ENCODE measurements around the gene RASSF7. TPM values are rescaled to one million over a fixed set of nuclear protein-coding genes. Genes with fewer than 3 reads are reported as not detected.
"Not testable (repeated sequence)": the region's sequence is repeated elsewhere in the genome, so short reads cannot be mapped to it uniquely, and the experiment has no call there.

RASSF7 gene, protein sequence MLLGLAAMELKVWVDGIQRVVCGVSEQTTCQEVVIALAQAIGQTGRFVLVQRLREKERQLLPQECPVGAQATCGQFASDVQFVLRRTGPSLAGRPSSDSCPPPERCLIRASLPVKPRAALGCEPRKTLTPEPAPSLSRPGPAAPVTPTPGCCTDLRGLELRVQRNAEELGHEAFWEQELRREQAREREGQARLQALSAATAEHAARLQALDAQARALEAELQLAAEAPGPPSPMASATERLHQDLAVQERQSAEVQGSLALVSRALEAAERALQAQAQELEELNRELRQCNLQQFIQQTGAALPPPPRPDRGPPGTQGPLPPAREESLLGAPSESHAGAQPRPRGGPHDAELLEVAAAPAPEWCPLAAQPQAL
- total RNA-seq: 1 to 10 TPM; 8.3 to 9.9 TPM

- DNase-seq: peak; percentile 95
- H3K27ac Mint-ChIP-seq: peak within 1 kb of the TSS; percentile 76
- H3K36me3 Mint-ChIP-seq (ENCODE audit: low read depth): peaks cover 3% of the 10 kb centered on the region
- H3K4me3 Mint-ChIP-seq: peak within 1 kb of the TSS; percentile 84
- CTCF ChIA-PET: interaction anchor here (0.6 kb wide), 1 partner anchor 90 kb away, joined by 3 read pairs; no protein-coding TSS in a partner anchor
- intact Hi-C loops (cut with micrococcal nuclease): loop anchor here (1.0 to 5.0 kb wide), 6 partner anchors 8 to 237 kb away; partner anchors contain the start of genes DEAF1, PHRF1, RNH1 and SLC25A22
- H3K27me3 Mint-ChIP-seq (ENCODE audit: low read depth): peaks cover 3% of the 10 kb centered on the region
- no peaks in the 10 kb centered on the region for H3K9me3 Mint-ChIP-seq
- peaks cover 12% of the 10 kb centered on the region for H3K4me1 Mint-ChIP-seq (ENCODE audit: low read depth)
Measured at GRCh38 chr11:560305-561147, at the start of gene RASSF7, which contains the start of gene LMNTD2. Gene RASSF7, plus strand, starts transcription at chr11:560970. Its CDS starts 799 bp downstream, at chr11:561769. Gene LMNTD2, minus strand, starts transcription at chr11:560738. Its CDS starts 22 bp downstream, at chr11:560716.

- Mint-ChIP-seq H3K27me3 (ENCODE audit: low read depth) (no peaks in the 10 kb centered on the region), H3K4me1 (ENCODE audit: low read depth) (peaks cover 3% of the 10 kb centered on the region), H3K27ac (no peak overlapping the region), H3K4me3 (no peak overlapping the region), H3K9me3 (peaks cover 6% of the 10 kb centered on the region), H3K36me3 (ENCODE audit: low read depth) (peaks cover 15% of the 10 kb centered on the region)
- no peak for DNase-seq
- CTCF ChIA-PET: no interaction called here
- intact Hi-C loops (cut with micrococcal nuclease): no loop called here
Measured at GRCh38 chr11:512761-513595, 47.8 kb upstream of the RASSF7 start.

DNA sequence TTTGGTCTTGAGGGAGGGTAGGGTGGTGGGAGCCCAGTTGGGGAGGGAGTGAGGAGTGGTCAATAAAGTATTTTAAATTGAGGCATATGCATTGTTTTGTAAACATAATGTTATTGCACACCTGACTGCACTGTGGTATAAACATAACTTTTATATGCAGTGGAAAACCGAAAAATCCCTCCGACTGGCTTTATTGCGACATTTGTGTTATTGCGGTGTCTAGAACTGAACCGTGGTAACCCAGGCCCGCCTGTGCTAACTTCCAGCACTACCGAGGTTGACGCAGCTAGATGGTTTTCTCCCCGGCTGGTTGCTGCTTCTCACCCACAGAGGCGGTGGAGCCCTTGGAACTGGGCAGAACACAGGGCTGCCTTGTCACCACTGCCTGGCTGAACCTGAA, 46.2 kb upstream of the RASSF7 start:
- H3K4me1 Mint-ChIP-seq (ENCODE audit: low read depth): peaks cover 2% of the 10 kb centered on the region

DNA sequence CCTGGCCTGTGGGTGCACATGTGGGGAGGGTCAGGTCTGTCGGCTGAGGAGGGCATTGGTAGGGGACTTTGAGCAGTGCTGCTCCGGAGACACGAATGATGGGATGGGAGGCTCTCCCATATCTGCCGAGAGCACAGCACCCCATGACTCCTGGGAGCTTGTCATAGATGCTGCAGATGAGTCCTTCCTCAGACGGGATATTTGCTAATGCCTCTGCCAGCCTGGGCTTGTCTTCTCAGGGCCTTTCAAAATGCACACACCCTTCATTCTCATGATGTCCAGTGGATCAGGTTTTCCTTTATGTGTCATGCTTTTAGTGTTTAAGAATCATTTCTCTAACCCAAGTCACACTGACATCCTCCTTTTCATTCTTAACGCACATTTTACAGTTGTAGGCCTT, 45.6 kb upstream of the RASSF7 start:
- H3K4me1 Mint-ChIP-seq (ENCODE audit: low read depth): peaks cover 2% of the 10 kb centered on the region
- H3K4me3 Mint-ChIP-seq: no peak overlapping the region
- CTCF ChIA-PET: no interaction called here
- no peak for DNase-seq
- no peak overlapping the region for H3K27ac Mint-ChIP-seq
- intact Hi-C loops (cut with micrococcal nuclease): no loop called here
- H3K27me3 Mint-ChIP-seq (ENCODE audit: low read depth): no peaks in the 10 kb centered on the region
- H3K36me3 Mint-ChIP-seq (ENCODE audit: low read depth): peaks cover 7% of the 10 kb centered on the region
- H3K9me3 Mint-ChIP-seq: peaks cover 6% of the 10 kb centered on the region

More for the DNA sequence above, 46.2 kb upstream of the RASSF7 start:
- H3K27ac Mint-ChIP-seq: no peak overlapping the region
- DNase-seq: no peak
- H3K27me3 Mint-ChIP-seq (ENCODE audit: low read depth): no peaks in the 10 kb centered on the region
- H3K36me3 Mint-ChIP-seq (ENCODE audit: low read depth): peaks cover 11% of the 10 kb centered on the region
- H3K9me3 Mint-ChIP-seq: peaks cover 6% of the 10 kb centered on the region
- CTCF ChIA-PET: no interaction called here
- intact Hi-C loops (cut with micrococcal nuclease): no loop called here
- H3K4me3 Mint-ChIP-seq: no peak overlapping the region

GRCh38 chr11:516400-516799, 44.4 kb upstream of the RASSF7 start:
- CTCF ChIA-PET: interaction anchor here (1.0 kb wide), 1 partner anchor 18 kb away, joined by 5 read pairs; no protein-coding TSS in a partner anchor
- peaks cover 6% of the 10 kb centered on the region for H3K9me3 Mint-ChIP-seq
- H3K4me3 Mint-ChIP-seq: no peak overlapping the region
- H3K27me3 Mint-ChIP-seq (ENCODE audit: low read depth): no peaks in the 10 kb centered on the region
- peaks cover 4% of the 10 kb centered on the region for H3K36me3 Mint-ChIP-seq (ENCODE audit: low read depth)
- intact Hi-C loops (cut with micrococcal nuclease): no loop called here
- peaks cover 4% of the 10 kb centered on the region for H3K4me1 Mint-ChIP-seq (ENCODE audit: low read depth)
- no peak for DNase-seq
- no peak overlapping the region for H3K27ac Mint-ChIP-seq

- H3K4me3 Mint-ChIP-seq; intact Hi-C loops (cut with micrococcal nuclease); H3K27ac Mint-ChIP-seq; DNase-seq; H3K27me3 Mint-ChIP-seq (ENCODE audit: low read depth); H3K9me3 Mint-ChIP-seq; H3K4me1 Mint-ChIP-seq (ENCODE audit: low read depth); H3K36me3 Mint-ChIP-seq (ENCODE audit: low read depth): not testable (repeated sequence)
- CTCF ChIA-PET: interaction anchor here (0.7 to 2.3 kb wide), 5 partner anchors 17 to 206 kb away, joined by 3 to 8 read pairs (median 4); no protein-coding TSS in a partner anchor
Measured at GRCh38 chr11:516918-517685, 43.7 kb upstream of the RASSF7 start.

- peaks cover 4% of the 10 kb centered on the region for H3K36me3 Mint-ChIP-seq (ENCODE audit: low read depth)
- DNase-seq: peak; percentile 87
- H3K9me3 Mint-ChIP-seq: peaks cover 6% of the 10 kb centered on the region
- H3K4me1 Mint-ChIP-seq (ENCODE audit: low read depth): peaks cover 4% of the 10 kb centered on the region
- H3K27me3 Mint-ChIP-seq (ENCODE audit: low read depth): no peaks in the 10 kb centered on the region
- intact Hi-C loops (cut with micrococcal nuclease): loop anchor here (1.0 to 2.0 kb wide), 7 partner anchors 11 to 311 kb away; partner anchors contain the start of genes BET1L, HRAS, PTDSS2 and RIC8A
- H3K4me3 Mint-ChIP-seq: peak overlapping the region; percentile 84
- peak overlapping the region; percentile 76 for H3K27ac Mint-ChIP-seq
- CTCF ChIA-PET: interaction anchor here (0.6 to 2.6 kb wide), 27 partner anchors 10 to 289 kb away, joined by 3 to 34 read pairs (median 3); partner anchors contain the start of gene HRAS
Measured at GRCh38 chr11:518463-519202, 42.1 kb upstream of the RASSF7 start.

DNA sequence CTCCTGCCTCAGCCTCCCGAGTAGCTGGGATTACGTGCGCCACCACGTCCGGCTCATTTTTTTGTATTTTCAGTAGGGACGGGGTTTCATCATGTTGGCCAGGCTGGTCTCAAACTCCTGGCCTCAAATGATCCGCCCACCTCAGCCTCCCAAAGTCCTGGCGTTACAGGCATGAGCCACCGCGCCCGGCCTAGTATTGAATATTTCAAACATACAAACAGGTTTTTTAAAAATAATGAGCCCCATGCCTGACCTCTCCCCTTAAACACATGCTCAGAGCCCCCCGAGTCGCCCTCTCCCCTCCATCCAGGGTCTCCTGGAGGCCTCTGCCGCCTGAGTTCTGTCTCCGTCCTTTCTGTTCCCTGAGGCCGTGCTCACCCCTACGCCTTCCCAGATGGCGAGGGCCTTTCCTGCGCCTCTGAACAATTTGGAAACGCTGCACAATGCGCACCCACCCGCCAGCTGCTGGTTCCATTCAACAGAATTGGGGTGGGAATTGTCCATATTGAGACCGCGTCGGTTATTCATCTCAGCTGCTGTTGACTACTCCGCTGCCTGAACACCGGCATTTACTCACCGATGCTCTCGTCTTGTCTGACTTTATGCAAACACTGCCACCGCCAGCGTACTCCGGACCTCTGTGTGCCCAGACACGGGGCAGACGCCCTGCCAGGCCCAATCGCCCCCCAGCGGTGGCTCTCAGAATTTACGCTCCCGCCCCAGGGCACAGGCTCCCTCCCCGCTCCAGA, 40.2 kb upstream of the RASSF7 start:
- no peaks in the 10 kb centered on the region for H3K27me3 Mint-ChIP-seq (ENCODE audit: low read depth)
- CTCF ChIA-PET: interaction anchor here (0.6 to 1.4 kb wide), 4 partner anchors 9 to 215 kb away, joined by 3 to 4 read pairs (median 4); no protein-coding TSS in a partner anchor
- intact Hi-C loops (cut with micrococcal nuclease): no loop called here
- peaks cover 6% of the 10 kb centered on the region for H3K9me3 Mint-ChIP-seq
- H3K36me3 Mint-ChIP-seq (ENCODE audit: low read depth): peaks cover 3% of the 10 kb centered on the region
- H3K4me1 Mint-ChIP-seq (ENCODE audit: low read depth): peaks cover 4% of the 10 kb centered on the region
- no peak overlapping the region for H3K27ac Mint-ChIP-seq
- no peak overlapping the region for H3K4me3 Mint-ChIP-seq
- DNase-seq: no peak

DNA sequence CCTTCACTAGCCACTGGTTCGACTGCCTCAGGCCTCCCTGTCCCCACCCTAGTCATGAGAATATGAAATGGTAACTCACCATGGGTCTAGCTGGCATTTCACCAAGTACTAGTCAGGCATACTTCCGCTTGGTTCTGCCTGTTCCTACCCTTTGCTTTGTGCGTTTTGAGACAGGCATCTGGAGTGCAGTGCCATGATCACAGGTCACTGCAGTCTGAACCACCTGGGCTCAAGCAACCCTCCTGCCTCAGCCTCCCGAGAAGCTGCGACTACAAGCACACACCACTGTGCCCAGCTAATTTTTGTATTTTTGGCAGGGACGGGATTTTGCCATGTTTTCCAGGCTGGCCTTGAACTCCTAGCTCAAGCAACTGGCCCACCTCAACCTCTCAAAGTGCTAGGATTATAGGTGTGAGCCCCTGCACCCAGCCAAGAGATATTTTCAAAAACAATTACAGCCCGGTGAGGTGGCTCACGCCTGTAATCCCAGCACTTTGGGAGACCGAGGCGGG, 39.5 kb upstream of the RASSF7 start:
- CTCF ChIA-PET: interaction anchor here (0.6 to 1.4 kb wide), 4 partner anchors 12 to 216 kb away, joined by 3 to 4 read pairs (median 4); no protein-coding TSS in a partner anchor
- Mint-ChIP-seq H3K4me1 (ENCODE audit: low read depth) (peaks cover 4% of the 10 kb centered on the region), H3K36me3 (ENCODE audit: low read depth) (peaks cover 3% of the 10 kb centered on the region), H3K4me3 (no peak overlapping the region), H3K9me3 (peaks cover 6% of the 10 kb centered on the region), H3K27ac (no peak overlapping the region), H3K27me3 (ENCODE audit: low read depth) (no peaks in the 10 kb centered on the region)
- intact Hi-C loops (cut with micrococcal nuclease): no loop called here
- DNase-seq: no peak

DNA sequence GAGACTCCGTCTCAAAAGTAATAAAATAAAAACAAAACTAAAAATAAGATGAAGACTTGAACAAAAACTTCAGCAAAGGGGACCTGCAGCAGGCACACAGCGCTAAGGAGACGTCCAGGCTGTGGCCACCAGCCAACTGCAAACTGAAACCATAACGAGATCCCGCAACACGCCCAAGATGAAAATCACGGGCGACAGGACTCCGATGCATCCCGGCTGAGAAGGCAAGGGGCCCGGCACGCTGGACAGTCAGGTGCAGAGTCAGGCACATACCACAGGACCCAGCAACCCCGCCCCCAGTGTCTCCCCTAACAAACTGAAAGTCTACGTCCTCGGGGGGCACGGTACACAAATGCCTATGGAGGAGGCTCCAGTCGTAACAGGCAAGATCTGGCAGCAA, 34.6 kb upstream of the RASSF7 start:
- CTCF ChIA-PET: no interaction called here
- no peak overlapping the region for H3K4me3 Mint-ChIP-seq

More for the DNA sequence above, 34.6 kb upstream of the RASSF7 start:
- no peaks in the 10 kb centered on the region for H3K9me3 Mint-ChIP-seq
- no peaks in the 10 kb centered on the region for H3K36me3 Mint-ChIP-seq (ENCODE audit: low read depth)
- no peaks in the 10 kb centered on the region for H3K27me3 Mint-ChIP-seq (ENCODE audit: low read depth)
- no peaks in the 10 kb centered on the region for H3K4me1 Mint-ChIP-seq (ENCODE audit: low read depth)
- intact Hi-C loops (cut with micrococcal nuclease): no loop called here
- no peak for DNase-seq
- no peak overlapping the region for H3K27ac Mint-ChIP-seq
